GM18868 (cell line): Measurements from ENCODE around the gene RIMBP2.

ENCODE experiments used
- ATAC-seq: cut with Tn5 transposase; IDR thresholded peaks from one replicate; pipeline ENCODE4 v1.9.1; 2021; ENCODE audit warnings: mild to moderate bottlenecking, moderate library complexity; ENCODE audit not compliant: unreplicated experiment

RIMBP2 gene

GRCh38 chr12:130454296-130454695, 261.8 kb downstream of the RIMBP2 start:
- ATAC-seq, result no peak

- no peak for ATAC-seq
Observed at GRCh38 chr12:130452546-130452945, 263.6 kb downstream of the RIMBP2 start.

GRCh38 chr12:130451001-130451930, 264.8 kb downstream of the RIMBP2 start:
- no peak for ATAC-seq

- ATAC-seq, result no peak
Observed at GRCh38 chr12:130449291-130449690, 266.8 kb downstream of the RIMBP2 start.

- no peak for ATAC-seq
Observed at GRCh38 chr12:130448044-130448821, 267.9 kb downstream of the RIMBP2 start.

GRCh38 chr12:130447655-130447965, 268.5 kb downstream of the RIMBP2 start:
- ATAC-seq, result no peak

GRCh38 chr12:130446846-130447654, 269.0 kb downstream of the RIMBP2 start:
- no peak for ATAC-seq

GRCh38 chr12:130444986-130445385, 271.1 kb downstream of the RIMBP2 start:
- ATAC-seq, result no peak

- ATAC-seq, result no peak
Observed at GRCh38 chr12:130444061-130444460, 272.0 kb downstream of the RIMBP2 start.

- no peak for ATAC-seq
Observed at GRCh38 chr12:130441771-130442760, 274.0 kb downstream of the RIMBP2 start.

- ATAC-seq, result no peak
Observed at GRCh38 chr12:130440411-130441080, 275.6 kb downstream of the RIMBP2 start.

- ATAC-seq, result no peak
Observed at GRCh38 chr12:130439250-130439649, 276.8 kb downstream of the RIMBP2 start.

- ATAC-seq, result no peak
Observed at GRCh38 chr12:130438711-130439110, 277.4 kb downstream of the RIMBP2 start.

GRCh38 chr12:130438243-130438620, 277.9 kb downstream of the RIMBP2 start:
- ATAC-seq, result no peak

GRCh38 chr12:130437555-130438242, 278.4 kb downstream of the RIMBP2 start:
- ATAC-seq, result no peak

GRCh38 chr12:130436741-130437501, 279.2 kb downstream of the RIMBP2 start:
- ATAC-seq, result no peak

GRCh38 chr12:130435826-130436225, 280.3 kb downstream of the RIMBP2 start:
- no peak for ATAC-seq

- no peak for ATAC-seq
Observed at GRCh38 chr12:130435331-130435730, 280.8 kb downstream of the RIMBP2 start.
